Measurements from ENCODE around the gene CTDSP1.

CTDSP1 gene

DNA sequence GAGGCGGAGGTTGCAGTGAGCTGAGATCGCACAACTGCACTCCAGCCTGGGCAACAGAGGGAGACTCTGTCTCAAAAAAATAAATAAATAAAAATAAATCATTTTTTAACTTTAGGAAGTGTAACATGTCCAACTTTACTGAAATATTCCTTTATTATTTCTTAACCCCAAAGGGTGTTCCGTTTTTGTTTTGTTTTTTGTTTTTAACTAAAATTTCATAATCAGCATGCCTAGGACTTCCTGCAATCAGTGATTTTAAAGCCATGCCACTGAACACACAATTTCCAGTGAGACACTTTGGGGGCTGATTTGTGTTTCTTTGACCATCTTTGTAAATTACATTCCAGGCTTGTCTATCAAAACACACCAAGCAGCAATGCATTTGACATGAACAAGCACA, 35.9 kb upstream of the CTDSP1 start:
- TF ChIP-seq, protein P1, sequence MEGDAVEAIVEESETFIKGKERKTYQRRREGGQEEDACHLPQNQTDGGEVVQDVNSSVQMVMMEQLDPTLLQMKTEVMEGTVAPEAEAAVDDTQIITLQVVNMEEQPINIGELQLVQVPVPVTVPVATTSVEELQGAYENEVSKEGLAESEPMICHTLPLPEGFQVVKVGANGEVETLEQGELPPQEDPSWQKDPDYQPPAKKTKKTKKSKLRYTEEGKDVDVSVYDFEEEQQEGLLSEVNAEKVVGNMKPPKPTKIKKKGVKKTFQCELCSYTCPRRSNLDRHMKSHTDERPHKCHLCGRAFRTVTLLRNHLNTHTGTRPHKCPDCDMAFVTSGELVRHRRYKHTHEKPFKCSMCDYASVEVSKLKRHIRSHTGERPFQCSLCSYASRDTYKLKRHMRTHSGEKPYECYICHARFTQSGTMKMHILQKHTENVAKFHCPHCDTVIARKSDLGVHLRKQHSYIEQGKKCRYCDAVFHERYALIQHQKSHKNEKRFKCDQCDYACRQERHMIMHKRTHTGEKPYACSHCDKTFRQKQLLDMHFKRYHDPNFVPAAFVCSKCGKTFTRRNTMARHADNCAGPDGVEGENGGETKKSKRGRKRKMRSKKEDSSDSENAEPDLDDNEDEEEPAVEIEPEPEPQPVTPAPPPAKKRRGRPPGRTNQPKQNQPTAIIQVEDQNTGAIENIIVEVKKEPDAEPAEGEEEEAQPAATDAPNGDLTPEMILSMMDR (IDR thresholded peaks at IDR 0.05; ENCODE audit: low read depth, low read length), result no peak
- no peak overlapping the region for H3K4me3 ChIP-seq (ENCODE audit: low read depth, low read length)

DNA sequence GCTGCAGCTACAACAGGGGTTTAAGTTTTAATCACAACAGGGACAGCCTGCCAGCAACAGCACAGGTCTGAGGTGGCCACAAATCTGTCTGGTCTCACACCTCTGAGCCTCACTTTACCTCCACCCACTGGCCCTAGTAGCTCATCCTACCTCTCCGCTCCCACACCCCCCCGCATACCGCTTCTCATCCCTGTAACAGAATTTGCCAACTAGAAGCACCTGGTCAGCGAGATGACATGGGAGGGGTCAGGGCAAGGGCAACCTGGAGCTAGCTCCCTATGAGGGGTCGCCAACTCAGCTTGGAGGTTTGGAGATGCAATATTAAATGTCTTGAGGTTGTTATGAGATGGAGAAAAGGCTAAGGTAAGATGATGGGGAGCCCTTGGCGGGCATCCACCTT, 35.5 kb upstream of the CTDSP1 start:
- TF ChIP-seq, protein P1 (IDR thresholded peaks at IDR 0.05; ENCODE audit: low read depth, low read length), result no peak
- no peak overlapping the region for H3K4me3 ChIP-seq (ENCODE audit: low read depth, low read length)

DNA sequence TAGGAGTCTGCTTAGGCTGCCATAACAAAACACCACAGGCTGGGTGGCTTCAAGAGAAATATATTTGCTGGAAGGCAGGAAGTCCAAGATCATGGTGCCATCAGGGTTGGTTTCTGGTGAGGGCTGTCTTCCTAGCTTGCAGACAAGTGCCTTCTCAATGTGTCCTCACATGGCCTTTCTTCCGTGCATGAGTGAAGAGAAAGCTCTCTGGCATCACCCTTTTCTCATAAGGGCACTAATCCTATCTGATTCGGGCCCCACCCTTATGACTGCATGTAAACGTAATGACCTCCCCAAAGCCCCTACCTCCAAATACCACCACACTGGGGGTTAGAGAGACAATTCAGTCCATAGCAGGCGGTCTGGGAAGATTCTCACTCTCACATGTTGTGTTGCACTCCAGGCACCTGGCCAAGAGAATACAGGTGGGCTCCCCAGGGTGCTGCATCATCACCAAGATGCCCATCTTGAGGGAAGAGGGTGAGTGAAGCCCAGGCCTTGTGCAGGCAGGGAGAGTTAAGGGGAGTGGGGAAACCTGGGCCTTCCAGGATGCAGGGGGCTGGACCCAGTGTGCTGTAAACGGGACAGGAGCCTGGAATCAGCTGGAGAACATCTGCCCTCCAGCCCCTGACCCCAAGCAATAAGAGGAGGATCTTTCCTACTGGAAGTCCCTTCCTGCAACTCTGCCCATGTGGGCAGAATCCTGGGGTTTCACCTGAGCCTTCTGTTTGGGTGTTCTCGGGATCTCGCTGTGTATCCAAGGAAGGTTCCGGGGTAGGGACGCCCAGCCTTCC, 32.9 kb upstream of the CTDSP1 start:
- TF ChIP-seq, protein P1 (IDR thresholded peaks at IDR 0.05; ENCODE audit: low read depth, low read length), result no peak
- H3K4me3 ChIP-seq (ENCODE audit: low read depth, low read length), result no peak overlapping the region

DNA sequence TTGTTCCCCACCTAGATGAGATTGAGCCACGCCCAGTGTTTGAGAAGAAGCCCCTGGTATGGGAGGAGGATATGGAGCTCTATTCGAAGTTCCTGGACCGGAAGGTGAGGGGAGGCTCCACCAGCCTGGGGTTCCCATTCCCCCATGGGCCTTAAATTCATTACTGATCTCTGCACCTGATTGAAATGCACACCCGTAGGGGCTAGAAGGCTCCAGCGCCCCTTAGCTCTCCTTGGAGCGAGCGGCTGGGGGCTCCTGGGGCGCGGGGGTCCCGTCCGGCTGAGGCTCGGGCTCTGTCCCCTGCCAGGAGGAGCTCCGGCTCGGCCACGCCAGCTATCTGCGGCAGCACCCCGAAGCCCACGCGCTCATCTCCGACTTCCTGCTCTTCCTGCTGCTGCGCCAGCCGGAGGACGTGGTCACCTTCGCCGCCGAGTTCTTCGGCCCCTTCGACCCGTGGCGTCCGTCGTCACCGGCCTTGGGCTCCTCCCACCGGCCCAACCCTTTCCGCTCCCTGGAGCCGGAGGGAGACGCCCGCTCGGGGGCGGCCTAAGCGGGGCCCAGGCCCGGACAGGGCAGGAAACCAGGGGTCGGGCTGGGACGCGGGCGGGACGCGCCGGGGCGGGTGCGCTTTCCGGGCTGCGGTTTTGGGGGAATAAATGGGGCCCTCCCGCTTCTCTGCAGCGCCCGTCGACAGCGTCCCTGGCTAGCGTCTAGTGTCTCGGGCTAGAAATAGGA, 32.1 kb upstream of the CTDSP1 start:
- peak overlapping the region; percentile 32 for H3K4me3 ChIP-seq (ENCODE audit: low read depth, low read length)
- TF ChIP-seq, protein P1 (IDR thresholded peaks at IDR 0.05; ENCODE audit: low read depth, low read length), result no peak

DNA sequence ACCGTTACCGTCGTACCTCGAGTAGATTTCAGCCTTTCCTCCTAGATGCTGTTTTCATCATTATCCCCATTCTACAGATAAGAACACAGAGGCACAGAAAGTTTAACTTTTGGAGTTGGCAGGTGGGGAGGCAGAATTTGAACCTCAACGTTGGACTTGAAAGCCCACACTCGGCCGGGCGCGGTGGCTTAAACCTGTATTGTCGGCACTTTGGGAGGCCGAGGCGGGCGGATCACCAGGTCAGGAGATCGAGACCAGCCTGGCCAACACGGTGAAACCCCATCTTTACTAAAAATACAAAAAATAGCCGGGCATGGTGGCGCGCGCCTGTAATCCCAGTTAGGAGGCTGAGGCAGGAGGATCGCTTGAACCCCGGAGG, 31.5 kb upstream of the CTDSP1 start:
- TF ChIP-seq, protein P1 (IDR thresholded peaks at IDR 0.05; ENCODE audit: low read depth, low read length), result no peak
- peak overlapping the region; percentile 32 for H3K4me3 ChIP-seq (ENCODE audit: low read depth, low read length)

DNA sequence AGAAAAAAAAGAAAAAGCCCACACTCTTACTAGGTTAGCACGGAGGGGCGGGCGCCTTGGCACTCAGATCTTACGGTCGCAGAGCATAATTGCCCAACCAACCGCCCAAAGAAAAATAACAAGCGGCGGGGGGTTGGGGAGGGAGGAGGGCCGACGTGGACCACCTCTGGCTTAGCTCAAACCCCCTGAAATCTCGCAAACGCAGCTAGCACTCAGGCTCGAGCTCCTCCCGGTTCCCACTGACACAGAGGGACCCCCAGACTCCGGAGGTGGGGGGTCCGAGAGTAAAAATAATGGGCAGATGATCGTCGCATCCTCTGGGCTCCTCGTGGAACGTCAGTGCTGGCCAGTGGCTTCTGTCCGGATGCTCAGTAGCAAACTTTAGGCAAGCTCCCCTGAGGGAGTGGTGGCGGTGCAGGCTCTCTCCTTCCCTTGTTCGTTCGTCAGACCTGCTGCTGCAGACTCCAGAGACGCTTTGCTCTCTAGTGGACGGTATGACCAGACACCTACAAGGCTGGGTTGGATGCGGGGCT, 31.0 kb upstream of the CTDSP1 start:
- TF ChIP-seq, protein P1 (IDR thresholded peaks at IDR 0.05; ENCODE audit: low read depth, low read length), result no peak
- H3K4me3 ChIP-seq (ENCODE audit: low read depth, low read length), result no peak overlapping the region

DNA sequence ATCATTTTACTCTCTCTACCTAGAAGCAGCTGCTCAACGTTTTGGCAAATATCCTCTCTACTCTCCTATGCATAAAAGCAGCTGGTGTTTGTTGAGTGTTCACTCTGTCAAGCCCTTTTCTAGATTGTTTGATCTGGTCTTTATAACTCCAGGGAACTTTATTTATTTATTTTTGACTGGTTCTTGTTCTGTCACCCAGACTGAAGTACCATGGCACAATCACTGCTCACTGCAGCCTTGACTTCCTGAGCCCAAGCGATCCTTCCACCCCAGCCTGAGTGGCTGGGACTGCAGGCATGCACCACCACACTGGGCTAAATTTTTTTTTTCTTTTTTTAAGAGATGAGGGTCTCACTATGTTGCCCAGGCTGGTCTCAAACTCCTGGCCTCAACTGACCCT, 30.3 kb upstream of the CTDSP1 start:
- TF ChIP-seq, protein P1 (IDR thresholded peaks at IDR 0.05; ENCODE audit: low read depth, low read length), result no peak
- H3K4me3 ChIP-seq (ENCODE audit: low read depth, low read length), result no peak overlapping the region

Measured in WI38 (cell line).